Stimulated activated CD4-positive, alpha-beta T cell treated with anti-CD3 and anti-CD28 coated beads, Interleukin-4, amount 100 ng/mL, for 4 hours (primary cell): ENCODE data around the gene TTLL11.

Experiments used
- DNase-seq, 2 experiments: peaks; one replicate each; pipeline ENCODE4 v3.0.0-alpha.2; 2020

The TTLL11 gene

DNA sequence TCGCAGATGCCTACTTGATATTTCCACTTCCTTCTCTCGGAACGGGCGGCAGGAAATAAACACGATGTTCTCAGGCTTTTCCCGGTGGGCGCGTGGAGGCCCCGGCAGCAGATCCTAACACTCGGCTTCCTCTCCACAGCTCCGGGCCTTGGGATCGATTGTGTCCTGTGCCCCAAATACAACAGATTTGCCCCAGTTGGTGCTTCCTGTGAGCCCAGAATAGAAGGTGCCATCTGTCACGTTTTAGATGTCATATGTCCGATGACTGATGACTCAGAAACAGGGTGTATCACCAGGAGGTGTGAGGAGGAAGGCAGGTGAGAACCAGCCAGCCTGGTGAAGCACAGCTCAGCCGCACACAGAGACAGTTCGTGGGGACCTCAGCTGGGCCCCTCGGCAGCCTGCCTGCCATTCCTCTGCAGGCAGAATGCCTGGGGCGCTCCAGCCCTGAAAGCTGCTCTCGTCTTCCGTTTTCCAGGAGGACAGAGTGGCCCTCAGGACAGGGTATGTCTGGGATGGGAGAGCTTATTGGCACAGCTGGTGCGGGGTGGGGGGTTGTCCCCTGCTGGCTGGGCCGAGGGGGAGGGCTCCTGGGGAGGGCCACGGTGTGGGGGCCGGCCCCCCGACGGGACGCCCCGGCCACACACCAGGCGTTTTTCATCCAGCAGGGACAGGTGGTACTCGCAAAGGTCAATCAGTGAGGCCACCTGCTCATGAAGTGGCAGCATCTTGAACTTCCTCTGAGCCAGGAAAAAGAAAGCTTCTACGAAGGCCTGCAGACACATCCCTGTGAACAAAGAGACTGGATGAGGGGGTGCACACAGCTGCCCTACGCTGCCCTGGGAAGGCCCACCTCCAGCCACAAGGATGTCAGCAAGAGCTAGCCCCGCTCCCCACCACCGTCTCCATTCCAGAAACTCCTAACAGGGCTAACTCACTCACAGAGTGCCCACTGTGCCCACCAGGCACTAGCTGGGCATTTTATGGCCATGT is 270.7 kb downstream of the TTLL11 start:
- no peak for DNase-seq

DNA sequence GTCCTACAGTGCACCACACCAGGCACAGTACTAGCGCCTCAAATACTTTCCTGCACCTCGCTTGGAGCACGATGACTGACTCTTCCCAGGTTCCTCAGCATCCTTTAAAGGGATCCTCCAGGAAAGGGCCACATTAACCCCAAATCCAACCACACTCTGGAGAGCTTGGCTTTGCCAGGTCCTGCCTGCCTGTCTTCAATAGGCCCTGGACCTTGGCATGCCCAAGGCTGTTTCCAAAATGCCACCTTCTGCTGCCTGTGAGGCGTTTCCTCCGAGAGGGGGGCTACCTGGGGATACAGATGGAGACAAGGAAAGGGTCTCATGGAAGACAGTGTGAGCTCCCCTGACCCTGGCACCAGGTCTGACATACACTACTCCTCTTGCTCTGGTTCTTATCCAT is 271.8 kb downstream of the TTLL11 start:
- DNase-seq = no peak

DNA sequence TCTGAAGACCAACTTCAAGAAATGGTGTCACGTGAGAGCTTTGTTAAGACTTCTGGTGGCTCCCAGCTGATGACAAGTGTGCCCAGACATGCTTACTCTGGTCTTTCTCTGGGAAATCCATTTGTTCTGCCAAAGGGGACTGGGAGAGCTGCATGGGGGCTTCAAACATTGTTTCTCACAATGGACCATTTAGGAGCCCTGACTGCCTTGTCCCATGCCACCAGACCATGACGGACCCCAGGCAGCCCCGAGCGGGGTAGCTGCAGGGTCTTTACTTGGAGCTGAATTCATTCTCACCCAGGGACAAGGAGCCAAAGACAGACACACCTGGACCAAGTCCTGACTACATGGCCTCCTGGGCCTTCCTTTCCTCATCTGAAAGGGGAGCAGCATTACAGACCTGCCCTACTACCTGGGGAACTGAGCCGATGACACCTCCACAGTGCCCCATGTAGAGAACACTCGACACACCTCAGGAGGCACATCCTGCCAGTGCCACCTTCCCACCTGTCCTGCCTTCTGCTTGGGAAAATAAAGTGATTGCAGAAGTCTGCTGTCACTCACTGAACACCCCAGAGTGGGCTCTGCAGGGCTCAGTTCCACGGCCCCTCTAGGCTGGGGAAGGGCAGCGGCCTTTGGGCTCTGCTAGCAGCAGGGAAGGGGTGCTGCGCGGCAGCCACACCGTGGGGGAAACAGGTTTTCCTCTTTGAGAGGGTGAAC is 272.7 kb downstream of the TTLL11 start:
- DNase-seq = no peak

DNA sequence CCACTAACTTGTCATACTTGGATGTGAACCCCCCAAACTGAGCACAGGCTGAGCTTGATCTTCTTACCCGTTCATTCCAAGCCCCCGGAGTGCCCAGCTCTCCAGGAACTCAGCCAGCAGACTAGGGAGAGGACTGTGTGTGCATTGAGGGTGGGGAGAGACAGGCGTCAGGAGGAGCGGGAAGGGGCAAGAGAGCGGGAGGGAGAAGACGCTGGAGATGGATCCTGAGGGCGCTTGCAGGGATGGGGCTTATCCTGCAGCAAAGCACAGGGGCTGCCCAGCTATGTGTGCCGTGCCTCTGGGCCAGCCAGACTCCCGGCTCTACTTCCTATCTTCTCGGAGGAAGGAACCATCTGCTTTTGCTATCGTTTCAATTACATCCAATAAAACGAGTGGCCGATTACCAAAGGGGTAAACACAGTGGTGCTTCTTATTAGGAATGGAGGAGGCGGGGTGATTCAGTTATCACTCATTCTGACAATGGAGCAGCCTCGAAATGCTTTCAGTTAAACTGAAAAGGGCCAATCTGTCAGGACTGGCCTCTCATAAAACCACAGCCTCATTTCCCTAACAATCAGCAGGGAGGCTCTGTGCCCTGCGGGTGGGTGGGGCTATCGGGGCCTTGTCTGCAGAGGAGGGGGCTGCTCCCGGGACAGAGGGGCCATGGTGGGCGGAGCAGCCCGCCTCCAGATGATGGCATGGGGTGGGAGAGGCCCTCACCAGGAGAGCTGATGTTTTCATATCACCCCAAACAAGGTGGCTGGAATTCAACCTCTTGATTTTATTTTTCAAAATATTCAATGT is 273.5 kb downstream of the TTLL11 start:
- no peak for DNase-seq

DNA sequence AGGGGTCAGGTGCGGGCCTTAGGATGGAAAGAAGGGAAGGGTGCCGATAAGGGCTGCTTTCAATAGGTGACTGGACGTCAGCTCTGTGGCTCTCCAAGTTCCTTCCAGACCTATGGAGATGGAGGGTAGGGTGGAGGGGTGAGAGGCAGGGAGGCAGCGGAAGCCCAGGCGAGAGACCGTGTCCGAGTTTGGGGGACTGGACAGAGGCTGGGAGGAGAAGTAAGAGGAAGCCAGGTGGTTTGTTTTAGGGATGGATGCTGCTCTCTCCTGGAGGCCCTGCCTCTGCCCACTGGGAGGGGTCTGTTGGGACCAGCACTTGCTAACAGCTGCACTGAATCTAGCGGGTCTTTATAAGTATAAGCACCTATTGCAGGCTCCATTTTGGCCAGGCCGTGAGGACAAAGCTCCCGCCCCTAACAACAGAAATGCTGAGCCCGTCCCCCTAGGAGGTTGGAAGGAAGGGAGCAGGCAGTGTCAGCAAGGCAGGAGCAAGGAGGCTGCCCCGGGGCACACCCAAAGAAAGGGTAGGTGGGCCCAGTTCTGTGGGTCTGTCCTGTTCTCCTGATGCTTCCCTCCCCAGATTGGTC is 274.2 kb downstream of the TTLL11 start:
- no peak for DNase-seq

DNA sequence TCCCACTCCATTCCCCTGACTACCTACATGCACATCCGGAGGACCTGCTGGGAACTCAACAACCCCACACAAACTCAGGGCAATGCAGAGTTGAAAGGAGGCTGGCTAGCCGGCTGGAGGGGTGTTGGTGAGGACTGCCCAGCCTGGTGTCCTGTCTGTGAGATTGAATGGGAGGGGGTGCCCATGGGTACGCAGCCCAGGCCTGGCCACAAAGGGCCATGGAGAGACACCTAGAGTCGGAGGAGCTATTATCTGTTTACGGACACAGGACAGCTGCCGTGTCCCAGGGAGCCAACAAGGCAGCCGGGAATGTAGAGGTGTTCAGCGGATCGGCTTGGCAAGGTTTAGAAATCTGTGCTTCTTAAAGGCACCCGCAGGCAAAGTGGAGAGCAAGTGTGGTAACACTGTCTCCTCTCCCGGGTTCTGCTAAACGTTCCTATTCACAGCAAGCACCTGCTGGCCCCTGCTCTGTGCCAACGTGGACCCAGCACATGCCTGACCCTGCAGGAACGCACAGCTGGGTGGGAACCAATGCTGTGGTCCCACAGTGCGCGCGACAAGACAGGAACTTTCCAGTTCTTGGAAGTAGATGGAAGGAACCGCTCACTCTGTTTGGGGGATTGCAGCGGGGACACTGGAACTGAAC is 275.0 kb downstream of the TTLL11 start:
- no peak for DNase-seq

DNA sequence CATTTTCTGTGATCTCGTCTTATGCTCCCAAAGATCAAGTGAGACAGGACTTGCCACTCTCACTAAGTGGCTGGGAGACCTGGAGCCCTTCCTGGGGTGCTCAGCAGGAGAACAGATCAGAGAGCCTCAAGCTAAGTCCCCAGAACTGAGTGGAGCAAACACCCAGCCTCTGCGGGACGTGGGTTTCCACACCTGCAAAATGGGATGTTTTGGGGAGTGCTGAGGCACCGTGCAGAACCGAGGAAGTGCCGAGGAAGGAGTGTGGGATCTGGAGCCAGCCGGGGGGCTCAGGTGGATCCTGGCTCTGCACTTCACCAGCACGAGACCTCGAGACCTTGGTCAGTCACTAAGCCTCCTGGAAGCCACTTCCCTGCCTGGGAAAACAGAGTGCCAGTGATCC is 275.6 kb downstream of the TTLL11 start:
- no peak for DNase-seq

DNA sequence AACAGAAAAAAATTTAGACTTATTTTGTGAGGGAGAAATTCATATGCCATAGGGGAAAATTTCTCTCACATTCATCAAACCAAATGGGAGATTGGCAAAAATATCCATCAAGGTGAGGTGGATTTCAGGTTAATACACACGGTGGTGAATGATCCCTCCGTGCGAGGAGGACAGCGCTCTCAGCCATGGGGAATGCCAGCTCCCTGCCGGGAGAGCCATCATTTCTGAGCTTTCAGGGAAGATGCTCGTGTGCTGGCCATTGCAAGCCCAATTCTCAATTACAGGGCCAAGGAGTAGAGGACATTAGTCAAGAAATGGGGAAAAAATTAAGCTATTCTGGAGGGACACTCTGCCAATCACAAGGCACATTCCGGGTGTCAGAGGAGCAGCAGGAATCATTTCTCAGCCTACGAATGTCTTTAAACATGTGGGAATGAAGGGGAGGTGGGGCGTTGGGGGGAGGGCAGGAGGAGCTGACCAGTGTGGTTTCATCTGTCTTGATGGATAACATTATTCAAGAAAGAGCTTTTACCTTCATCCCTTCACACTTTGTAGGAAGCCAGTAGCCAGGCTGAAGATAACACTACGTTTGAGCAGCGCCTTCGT is 276.2 kb downstream of the TTLL11 start:
- DNase-seq = no peak

DNA sequence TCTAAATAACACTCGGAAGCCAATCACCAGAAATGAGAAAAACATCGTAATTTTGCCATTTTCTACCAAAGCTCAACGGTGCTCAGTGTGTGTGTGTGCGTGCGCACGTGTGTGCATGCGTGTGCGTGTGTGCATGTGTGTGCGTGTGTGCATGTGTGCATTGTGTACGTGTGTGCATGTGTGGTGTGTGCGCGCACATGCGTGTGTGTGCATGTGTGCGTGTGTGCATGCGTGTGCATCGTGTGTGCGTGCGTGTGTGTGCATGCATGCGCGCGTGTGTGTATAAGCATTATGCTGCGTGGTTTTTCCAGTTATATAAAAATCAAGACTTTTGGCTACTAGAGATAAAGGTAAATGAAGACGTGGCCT is 276.7 kb downstream of the TTLL11 start:
- no peak for DNase-seq

DNA sequence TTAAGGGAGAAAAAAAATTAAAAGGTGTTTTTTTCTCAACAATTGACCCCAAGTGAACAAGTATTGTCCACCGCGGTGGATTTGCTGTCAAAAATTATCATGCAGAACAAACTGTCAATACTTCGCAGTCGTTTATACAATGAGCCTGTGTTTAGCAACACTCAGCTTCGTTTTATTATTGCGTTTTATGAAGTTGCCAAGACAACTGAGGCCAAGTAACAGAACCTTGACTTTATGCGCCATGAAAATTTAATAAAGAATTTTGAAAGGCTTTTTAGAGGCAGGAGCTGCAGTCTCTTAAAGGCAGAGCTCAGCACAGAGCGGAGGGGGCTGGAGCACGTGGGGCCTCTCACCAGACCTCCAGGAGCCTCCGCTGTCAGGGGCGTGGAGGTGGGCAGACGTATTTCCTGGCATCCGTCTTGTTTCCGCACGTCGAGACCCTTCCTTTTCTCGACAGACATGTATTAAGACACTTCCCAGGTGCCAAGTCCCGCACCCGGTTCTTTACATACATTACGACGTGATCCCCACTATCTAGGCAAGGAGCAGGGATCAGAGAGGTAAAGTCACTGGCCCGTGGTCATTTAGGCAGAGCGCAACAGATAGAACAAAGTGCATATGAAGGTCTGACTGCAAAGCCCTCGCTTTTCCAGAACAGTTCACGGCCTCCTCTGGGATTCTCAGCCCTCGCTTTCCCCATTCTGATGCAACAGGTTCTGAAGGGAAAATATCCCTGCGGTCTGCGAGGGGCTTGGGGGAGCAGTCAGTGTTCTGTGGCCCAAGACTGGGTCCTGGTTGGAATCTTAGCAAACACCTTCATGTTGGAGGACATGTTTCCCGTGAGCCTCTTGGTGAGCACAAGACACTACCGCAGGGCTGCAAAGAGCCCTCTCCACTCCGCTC is 277.3 kb downstream of the TTLL11 start:
- no peak for DNase-seq

DNA sequence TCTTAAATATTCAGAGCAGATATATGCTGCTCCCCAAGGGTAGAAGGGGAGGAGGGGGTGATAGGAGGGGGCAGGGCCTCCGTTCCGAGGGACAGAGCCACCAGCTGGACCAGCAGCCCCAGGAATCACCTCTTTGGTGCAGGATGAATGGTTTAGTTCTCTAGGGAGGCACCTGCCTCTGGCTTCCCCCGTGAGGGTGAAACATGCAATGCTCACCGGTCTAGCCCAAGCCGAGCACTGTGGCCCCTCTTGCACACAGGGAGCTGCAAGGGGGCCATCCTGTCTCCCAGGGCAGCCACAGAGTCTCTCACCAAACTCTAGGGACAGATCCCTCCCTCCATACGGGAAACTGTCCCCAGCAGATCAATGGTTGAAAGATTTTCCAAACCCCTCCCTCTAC is 278.0 kb downstream of the TTLL11 start:
- no peak for DNase-seq

DNA sequence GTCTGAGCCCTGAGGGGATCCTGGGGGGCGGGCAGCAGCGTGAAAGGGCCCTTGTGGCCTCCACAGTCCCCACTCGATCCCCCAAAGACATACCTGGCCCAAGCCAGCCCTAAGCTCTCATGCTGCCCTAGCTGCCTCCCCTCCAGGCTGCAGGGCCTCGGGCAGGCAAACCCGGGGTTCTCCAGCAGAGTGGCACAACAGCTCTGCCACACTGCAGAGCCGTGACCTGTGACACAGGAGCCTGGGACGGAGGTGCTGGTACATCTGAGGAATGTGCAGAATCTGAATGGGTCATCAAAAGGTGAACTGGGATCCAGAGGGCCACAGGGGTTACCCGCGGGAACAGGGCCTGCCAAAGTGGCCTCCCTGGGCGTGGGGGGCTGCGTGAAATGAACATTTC is 278.5 kb downstream of the TTLL11 start:
- DNase-seq = no peak

DNA sequence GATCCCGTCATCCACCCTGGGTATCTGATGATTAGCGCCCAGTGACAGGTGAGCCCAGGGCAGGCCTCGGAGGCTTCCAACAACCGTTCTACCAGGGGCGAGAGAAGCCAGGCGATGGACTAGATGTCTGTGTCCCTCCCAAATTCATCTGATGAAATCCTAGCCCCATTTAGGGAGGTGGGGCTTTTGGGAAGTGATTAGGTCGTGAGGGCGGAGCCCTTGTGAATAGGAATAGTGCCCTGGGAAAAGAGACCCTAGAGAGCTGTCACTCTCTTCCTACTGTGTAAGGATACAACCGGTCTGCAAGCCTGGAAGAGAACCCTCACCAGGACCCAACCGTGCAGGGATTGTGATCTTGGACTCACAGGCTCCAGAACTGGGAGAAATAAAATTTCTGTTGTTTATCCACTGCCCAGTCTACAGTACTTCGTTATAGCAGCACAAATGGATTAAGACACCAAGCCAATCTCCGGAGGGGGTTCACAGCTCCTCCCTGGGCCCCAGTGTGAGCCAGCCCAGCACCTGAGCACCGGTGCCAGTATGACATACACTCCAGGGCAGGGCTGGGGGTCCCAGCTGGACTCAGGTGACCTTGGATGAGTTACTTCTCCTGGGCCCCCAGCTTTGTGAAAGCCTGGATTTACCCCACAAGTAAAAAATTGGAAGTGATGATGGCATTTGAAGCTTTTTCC is 279.4 kb downstream of the TTLL11 start:
- DNase-seq = no peak

DNA sequence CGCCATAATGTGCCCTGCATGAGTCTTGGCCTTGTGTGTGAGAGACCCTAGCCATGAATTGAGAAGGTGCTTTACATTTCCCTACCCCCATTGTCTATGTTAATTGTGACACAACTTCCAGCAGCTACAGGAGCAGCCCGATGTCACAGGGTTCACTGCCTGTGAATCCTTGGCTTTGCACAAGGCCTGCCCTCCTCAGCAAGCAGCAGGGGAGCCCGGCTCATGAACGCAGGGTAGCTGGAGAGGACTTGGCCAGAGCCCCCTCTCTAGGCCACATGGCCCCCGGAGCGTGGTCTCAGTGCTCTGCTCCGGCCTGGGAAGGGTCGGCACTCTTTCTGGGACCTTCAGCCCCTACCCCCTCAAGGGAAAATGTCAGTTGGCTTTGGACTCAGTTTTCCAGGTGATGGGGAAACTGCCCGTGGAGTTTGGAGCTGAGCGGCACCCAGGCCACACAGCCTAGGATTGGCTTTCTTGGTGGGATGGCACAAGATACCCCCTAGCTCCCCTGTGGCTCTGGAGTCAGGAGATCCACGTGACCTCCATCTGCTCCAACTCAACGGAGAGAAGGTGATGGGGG is 280.9 kb downstream of the TTLL11 start:
- DNase-seq = no peak

DNA sequence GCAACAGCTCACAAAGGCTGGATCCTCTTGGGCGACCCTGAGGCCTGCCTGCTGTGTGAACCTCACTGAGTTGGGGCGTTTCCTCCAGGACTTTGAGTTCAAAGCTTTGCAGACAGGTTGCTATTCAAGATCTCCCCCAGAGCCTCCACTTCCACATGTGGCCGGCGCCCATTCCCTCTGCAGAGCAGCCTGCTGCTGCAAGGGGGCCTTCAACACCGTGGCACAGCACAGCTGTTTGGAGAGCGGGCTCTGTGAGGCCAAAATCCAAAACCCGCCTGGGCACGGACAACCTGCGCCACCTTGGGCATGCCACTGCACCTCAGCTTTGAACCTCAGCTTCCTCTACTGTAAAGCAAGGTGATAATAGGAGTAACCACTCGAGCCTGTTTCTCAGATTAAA is 281.4 kb downstream of the TTLL11 start:
- DNase-seq = no peak

DNA sequence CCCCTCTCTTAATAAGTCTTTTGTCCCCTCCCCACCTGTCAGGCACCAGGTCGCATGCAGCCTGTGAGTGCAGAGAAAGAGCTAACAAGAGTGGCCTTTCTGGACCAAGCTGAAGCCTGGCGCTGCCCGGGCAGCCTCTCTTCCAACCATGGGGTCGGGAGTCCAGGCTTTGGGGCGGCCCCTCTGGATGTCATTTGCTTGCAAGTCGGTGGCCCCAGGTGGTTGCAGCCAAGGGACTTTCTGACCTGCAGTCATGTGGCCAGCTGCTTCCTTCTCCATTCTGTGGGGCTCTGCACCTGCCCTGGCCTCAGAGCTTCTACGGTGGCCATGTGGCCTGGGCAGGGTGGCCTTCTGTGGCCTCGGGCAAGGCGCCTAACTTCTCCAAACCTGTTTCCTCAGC is 282.0 kb downstream of the TTLL11 start:
- no peak for DNase-seq

DNA sequence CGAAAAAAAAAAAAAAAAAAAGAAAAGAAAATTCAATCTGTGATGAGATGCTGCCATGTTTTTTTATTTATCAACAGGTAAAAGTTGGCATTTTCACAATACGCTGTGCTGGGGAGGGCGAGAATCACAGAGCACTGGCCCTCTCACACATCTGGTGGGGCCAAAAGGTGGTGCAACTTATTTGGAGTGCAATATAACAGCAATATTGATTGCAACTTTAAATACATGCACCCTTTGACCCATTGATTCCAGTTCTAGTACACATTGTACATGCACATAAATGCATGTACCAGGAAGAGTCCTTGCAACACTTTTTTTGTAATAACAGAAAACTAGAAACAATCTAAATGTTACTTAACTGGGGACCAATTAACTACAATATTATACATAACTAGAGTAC is 282.6 kb downstream of the TTLL11 start:
- DNase-seq = no peak

DNA sequence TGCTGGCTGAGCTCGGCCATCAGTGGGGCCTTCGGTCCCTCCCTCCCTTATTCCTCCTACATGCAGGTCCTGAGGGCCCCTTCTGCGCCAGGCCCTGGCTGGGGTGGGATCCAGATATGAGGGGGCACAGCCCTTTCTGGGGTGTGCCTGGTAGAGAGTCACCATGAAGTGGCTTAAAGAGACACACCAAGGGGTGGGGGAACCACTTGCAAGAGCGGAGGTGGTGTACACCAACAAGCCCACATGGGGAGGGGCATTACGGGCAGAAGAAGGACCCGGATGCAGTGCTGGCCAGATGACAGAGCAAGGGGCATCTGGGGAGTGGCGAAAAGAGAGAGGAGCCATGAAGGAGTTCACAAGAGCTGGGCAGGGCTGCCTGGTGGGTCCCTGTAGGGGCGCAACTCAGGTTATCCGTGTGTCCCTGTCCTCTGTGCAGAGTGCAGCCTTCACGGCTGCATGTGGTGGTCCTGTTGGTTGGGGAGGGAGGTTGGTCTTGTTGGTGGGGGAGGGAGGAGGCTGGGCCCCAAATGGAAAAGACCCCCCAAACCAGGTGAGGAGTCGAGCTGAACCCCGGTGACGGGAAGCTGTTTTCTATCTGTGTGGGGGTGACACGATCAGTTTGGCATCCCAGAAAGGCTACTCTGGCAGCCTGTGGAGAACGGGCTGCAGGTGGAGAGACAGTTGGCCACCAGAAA is 283.6 kb downstream of the TTLL11 start:
- DNase-seq = no peak

DNA sequence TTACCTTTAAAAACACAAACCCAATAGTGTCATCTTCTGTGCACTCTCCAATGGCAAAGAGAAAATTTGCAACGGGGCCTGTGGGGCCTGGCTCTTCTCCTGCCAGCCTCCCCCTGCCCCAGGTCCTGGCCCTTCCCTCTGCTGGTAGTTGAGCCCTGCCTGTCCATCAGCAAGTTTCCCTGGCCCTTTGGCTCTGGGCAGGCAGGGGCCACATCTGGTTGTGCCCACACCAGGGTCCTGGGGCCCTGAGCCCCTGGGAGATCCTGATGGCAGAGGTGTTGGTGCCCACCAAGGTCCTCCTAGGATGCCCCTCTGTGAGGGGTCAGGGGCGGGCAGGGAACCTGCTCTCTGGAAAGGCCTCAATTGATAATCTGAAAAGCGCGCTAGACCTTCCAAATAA is 284.3 kb downstream of the TTLL11 start:
- no peak for DNase-seq
